IMR-90 (cell line): ENCODE measurements around the gene ABR.

Experiments
- CEBPB ChIP-seq: IDR thresholded peaks from 2 replicates; pipeline ENCODE4 v1.6.1; 2012; ENCODE audit warnings: low read depth, low read length, improper control_type of control experiment
- CHD1 ChIP-seq: IDR thresholded peaks from 2 replicates; pipeline ENCODE4 v1.6.1; 2012; ENCODE audit warnings: low read depth, low read length, improper control_type of control experiment
- CTCF ChIP-seq: conservative IDR thresholded peaks from 2 replicates; pipeline ENCODE4 v1.5.1; 2012; ENCODE audit warnings: mild to moderate bottlenecking, low read depth, low read length, improper control_type of control experiment
- ELK1 ChIP-seq: fragments of 150-350 bp; IDR thresholded peaks from 2 replicates; pipeline ENCODE4 v1.6.1; 2016; ENCODE audit warnings: low read depth, mild to moderate bottlenecking, low read length, moderate library complexity, borderline replicate concordance
- MAFK ChIP-seq: IDR thresholded peaks from 2 replicates; pipeline ENCODE4 v1.6.1; 2012; ENCODE audit warnings: low read depth, low read length, improper control_type of control experiment
- MXI1 ChIP-seq: IDR thresholded peaks from 2 replicates; pipeline ENCODE4 v1.6.1; 2012; ENCODE audit warnings: low read depth, mild to moderate bottlenecking, low read length, moderate library complexity, borderline replicate concordance
- POLR2A ChIP-seq: IDR thresholded peaks from 2 replicates; pipeline ENCODE4 v1.6.1; 2012; ENCODE audit warnings: mild to moderate bottlenecking, low read depth, low read length
- RCOR1 ChIP-seq: IDR thresholded peaks from 2 replicates; pipeline ENCODE4 v1.6.1; 2012; ENCODE audit warnings: mild to moderate bottlenecking, low read length, improper control_type of control experiment; ENCODE audit not compliant: insufficient replicate concordance
- RFX5 ChIP-seq: IDR thresholded peaks from 2 replicates; pipeline ENCODE4 v1.8.0; 2012; ENCODE audit warnings: low read depth, mild to moderate bottlenecking, low read length, moderate library complexity
- USF2 ChIP-seq: fragments of 150-350 bp; IDR thresholded peaks from 2 replicates; pipeline ENCODE4 v1.6.1; 2017; ENCODE audit warnings: mild to moderate bottlenecking, antibody characterized with exemption, low read length, low read depth

GRCh38 chr17:1018547-1018946 is 161.2 kb downstream of the ABR start:
- no peak for TF ChIP-seq CTCF
- TF ChIP-seq RCOR1, result no peak
- TF ChIP-seq MXI1, result no peak
- no peak for TF ChIP-seq POLR2A
- no peak for TF ChIP-seq USF2
- TF ChIP-seq CHD1, result no peak
- no peak for TF ChIP-seq CEBPB
- TF ChIP-seq RFX5, result no peak
- no peak for TF ChIP-seq ELK1
- TF ChIP-seq MAFK, result no peak
